ENCODE data around the gene ATRN.
"Not testable (repeated sequence)": the region's sequence is repeated elsewhere in the genome, so short reads cannot be mapped to it uniquely, and the experiment has no call there.

The ATRN gene

DNA sequence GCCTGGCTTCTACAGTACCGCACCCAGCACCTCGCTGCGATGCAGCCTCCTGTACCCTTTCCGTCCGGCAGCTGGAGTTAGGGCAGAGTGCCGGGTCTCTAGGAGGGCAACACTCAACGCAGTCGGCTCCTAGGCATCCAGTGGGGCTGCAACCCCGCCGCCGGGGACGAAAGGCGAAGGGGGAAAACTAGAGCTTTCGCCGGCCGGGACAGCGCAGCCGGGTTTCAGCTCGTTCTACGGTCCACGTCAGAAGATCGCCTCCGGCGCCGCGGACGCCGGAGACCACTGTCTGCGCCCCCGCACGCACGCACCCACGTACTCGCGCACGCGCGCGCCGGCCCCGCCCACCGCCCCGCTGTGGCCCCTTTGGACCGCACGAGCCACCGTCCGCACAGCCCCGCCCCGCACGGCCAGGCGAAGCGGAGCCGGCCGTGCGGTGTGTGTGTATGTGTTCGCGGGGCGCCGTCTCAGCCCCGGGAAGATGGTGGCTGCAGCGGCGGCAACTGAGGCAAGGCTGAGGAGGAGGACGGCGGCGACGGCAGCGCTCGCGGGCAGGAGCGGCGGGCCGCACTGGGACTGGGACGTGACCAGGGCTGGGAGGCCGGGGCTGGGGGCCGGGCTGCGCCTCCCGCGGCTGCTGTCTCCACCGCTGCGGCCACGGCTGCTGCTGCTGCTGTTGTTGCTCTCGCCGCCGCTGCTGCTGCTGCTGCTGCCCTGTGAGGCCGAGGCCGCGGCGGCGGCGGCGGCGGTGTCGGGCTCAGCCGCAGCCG lies at the start of gene ATRN:
TSS of gene ATRN (plus strand) at position 392 of the 770 bp plus-strand sequence. CDS start at position 482, 90 bp downstream.
- peak; percentile 41 for DNase-seq (ENCODE audit: extremely low read depth, low read depth)
- TF ChIP-seq, protein P1, sequence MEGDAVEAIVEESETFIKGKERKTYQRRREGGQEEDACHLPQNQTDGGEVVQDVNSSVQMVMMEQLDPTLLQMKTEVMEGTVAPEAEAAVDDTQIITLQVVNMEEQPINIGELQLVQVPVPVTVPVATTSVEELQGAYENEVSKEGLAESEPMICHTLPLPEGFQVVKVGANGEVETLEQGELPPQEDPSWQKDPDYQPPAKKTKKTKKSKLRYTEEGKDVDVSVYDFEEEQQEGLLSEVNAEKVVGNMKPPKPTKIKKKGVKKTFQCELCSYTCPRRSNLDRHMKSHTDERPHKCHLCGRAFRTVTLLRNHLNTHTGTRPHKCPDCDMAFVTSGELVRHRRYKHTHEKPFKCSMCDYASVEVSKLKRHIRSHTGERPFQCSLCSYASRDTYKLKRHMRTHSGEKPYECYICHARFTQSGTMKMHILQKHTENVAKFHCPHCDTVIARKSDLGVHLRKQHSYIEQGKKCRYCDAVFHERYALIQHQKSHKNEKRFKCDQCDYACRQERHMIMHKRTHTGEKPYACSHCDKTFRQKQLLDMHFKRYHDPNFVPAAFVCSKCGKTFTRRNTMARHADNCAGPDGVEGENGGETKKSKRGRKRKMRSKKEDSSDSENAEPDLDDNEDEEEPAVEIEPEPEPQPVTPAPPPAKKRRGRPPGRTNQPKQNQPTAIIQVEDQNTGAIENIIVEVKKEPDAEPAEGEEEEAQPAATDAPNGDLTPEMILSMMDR (IDR thresholded peaks at IDR 0.05; ENCODE audit: low read depth, low read length, missing control alignments), result no peak
- peak within 1 kb of the TSS; percentile 84 for H3K4me3 ChIP-seq (replicated peaks; ENCODE audit: low read depth, low read length)

DNA sequence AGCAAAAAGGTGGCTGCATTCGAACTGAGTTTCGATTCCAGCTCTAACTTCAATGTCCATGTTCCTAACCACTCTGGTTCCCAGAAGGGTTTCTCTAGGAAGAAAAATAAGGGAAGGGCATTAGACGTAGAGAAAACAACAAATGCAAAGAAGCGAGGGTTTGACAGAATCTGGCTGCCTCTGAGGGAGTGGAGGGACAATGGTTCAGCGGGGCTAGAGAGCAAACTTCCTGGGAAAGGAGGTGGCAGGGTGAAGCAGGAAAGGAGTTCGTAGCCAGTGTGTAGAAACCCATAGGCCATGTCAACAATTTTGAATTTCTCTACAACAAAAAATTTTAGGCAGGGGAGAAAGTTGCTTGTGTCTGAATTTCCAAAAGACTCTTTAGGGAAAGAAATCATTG lies 48.8 kb upstream of the ATRN start:
- no peak for DNase-seq (ENCODE audit: extremely low read depth, low read depth)
- H3K4me3 ChIP-seq (replicated peaks; ENCODE audit: low read depth, low read length), result no peak overlapping the region
- TF ChIP-seq, protein P1 (IDR thresholded peaks at IDR 0.05; ENCODE audit: low read depth, low read length, missing control alignments), result no peak

DNA sequence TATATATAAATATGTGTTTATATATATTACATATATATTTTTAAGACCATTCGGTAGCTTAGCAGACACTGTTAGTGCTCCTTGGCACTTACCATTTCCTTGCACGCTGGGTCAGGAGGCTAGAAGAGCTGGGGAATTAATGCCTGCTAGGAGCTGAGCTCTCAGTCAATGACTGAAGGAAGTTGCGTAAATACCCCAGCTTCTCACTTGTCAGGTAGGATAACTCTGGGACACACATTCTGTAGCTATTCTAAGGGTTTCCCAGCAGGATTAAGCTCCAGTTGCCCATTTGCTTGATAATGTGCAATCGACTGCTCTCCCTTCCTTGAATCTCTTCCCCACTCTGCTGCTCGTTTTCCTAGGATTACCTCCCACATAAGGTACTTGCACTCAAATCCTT lies 47.7 kb upstream of the ATRN start:
- H3K4me3 ChIP-seq (replicated peaks; ENCODE audit: low read depth, low read length), result no peak overlapping the region
- DNase-seq (ENCODE audit: extremely low read depth, low read depth), result no peak
- TF ChIP-seq, protein P1 (IDR thresholded peaks at IDR 0.05; ENCODE audit: low read depth, low read length, missing control alignments), result no peak

DNA sequence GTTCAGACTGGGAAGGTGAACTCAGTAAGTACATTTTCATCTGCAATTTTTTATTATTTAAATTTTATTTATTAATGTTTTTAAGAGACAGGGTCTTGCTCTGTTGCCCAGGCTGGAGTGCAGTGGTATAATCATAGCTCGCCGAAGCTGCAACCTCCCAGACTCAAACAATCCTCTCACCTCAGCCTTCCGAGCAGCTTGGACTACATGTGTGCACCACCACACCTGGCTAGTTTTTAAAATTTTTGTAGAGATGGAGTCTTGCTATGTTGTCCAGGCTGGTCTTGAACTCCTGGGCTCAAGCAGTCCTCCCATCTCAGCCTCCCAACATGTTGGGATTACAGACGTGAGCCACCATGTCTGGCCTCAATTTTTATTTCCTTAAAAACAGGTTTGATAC lies 44.1 kb upstream of the ATRN start:
- DNase-seq (ENCODE audit: extremely low read depth, low read depth); H3K4me3 ChIP-seq (replicated peaks; ENCODE audit: low read depth, low read length): not testable (repeated sequence)

DNA sequence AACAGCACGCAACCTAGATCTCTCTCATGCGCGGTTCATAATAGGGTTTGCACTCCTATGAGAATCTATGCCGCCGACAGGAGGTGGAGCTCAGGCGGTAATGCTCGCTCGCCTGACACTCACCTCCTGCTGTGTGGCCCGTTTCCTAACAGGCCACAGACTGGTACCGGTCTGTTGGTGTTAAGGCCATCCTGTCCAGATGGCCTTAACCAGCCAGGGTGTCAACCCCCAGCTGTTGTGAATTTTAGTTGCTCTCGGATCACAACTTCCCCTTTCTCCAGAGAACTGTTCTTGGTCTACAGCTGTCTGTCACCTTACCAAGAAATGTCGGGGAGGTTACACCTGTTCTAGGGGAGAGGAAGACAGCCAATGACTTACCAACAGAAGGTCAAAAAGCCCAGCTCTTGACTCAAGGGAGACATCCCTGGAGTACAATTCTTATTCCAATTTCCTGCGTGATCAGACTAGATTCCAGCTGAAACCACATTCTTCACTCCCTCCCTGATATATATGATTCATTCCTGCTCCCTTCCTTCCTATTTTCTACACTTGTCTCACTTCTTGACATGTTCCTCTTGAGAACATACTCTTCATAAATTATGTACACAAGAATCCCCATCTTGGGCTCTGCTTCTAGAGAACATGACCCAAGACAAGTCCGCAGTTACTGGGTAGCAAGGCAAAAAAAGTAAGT lies 40.3 kb upstream of the ATRN start:
- no peak for DNase-seq (ENCODE audit: extremely low read depth, low read depth)
- TF ChIP-seq, protein P1 (IDR thresholded peaks at IDR 0.05; ENCODE audit: low read depth, low read length, missing control alignments), result no peak
- no peak overlapping the region for H3K4me3 ChIP-seq (replicated peaks; ENCODE audit: low read depth, low read length)

DNA sequence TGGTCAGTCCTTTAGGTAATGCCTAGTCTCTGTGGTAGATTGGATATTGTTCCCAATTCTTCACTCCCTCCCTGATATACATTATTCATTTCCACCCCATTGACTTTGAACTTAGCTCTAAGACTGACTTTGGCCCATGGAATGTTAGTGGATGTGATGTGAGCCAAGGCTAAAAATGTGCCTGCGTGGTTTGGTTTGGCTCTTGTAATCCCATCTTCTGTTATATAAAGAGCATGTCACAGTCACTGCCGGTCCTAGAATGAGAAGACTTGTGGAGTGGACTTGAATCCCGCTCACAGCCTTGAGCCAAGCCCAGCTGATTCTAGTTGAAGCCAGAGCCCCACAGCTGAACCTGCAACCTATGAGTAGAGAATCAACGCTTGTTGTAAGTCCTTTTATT lies 39.7 kb upstream of the ATRN start:
- no peak overlapping the region for H3K4me3 ChIP-seq (replicated peaks; ENCODE audit: low read depth, low read length)
- DNase-seq (ENCODE audit: extremely low read depth, low read depth), result no peak
- TF ChIP-seq, protein P1 (IDR thresholded peaks at IDR 0.05; ENCODE audit: low read depth, low read length, missing control alignments), result no peak

GRCh38 chr20:3432844-3433243 lies 38.0 kb upstream of the ATRN start:
- TF ChIP-seq, protein P1 (IDR thresholded peaks at IDR 0.05; ENCODE audit: low read depth, low read length, missing control alignments), result no peak
- H3K4me3 ChIP-seq (replicated peaks; ENCODE audit: low read depth, low read length), result no peak overlapping the region
- no peak for DNase-seq (ENCODE audit: extremely low read depth, low read depth)

Data from HFF-Myc (cell line).